Measurements from ENCODE around the gene OAF.

Gene OAF

GRCh38 chr11:120222916-120223315 lies 12.1 kb downstream of the OAF start:
- Histone ChIP-seq H3K27ac (no peak overlapping the region), H3K9ac (no peak overlapping the region), H3K27me3 (ENCODE audit: control insufficient read depth, insufficient read depth, low read length) (no peaks in the 10 kb centered on the region), H3K36me3 (ENCODE audit: control insufficient read depth, insufficient read depth, low read length) (no peaks in the 10 kb centered on the region), H3K4me3 (ENCODE audit: low read depth, low read length) (no peak overlapping the region), H3K79me2 (no peaks in the 10 kb centered on the region), H3K9me3 (ENCODE audit: control insufficient read depth, low read length) (no peaks in the 10 kb centered on the region), H3K4me1 (peaks cover 4% of the 10 kb centered on the region), H2AFZ (no peak overlapping the region), H3K4me2 (ENCODE audit: low read length) (no peak overlapping the region)
- no peak for TF ChIP-seq CTCF (IDR thresholded peaks at IDR 0.05)

- Histone ChIP-seq H2AFZ (no peak overlapping the region), H3K79me2 (no peaks in the 10 kb centered on the region), H3K4me2 (ENCODE audit: low read length) (no peak overlapping the region), H3K9me3 (ENCODE audit: control insufficient read depth, low read length) (no peaks in the 10 kb centered on the region), H3K4me3 (ENCODE audit: low read depth, low read length) (no peak overlapping the region), H3K9ac (no peak overlapping the region), H3K27ac (no peak overlapping the region), H3K4me1 (peaks cover 4% of the 10 kb centered on the region), H3K27me3 (ENCODE audit: control insufficient read depth, insufficient read depth, low read length) (no peaks in the 10 kb centered on the region), H3K36me3 (ENCODE audit: control insufficient read depth, insufficient read depth, low read length) (no peaks in the 10 kb centered on the region)
- TF ChIP-seq CTCF (IDR thresholded peaks at IDR 0.05), result no peak
These were observed 13.0 kb downstream of the OAF start for GRCh38 chr11:120223793-120224192.

GRCh38 chr11:120224361-120224760 lies 13.5 kb downstream of the OAF start:
- Histone ChIP-seq H2AFZ (no peak overlapping the region), H3K27ac (no peak overlapping the region), H3K36me3 (ENCODE audit: control insufficient read depth, insufficient read depth, low read length) (no peaks in the 10 kb centered on the region), H3K79me2 (no peaks in the 10 kb centered on the region), H3K9ac (no peak overlapping the region), H3K27me3 (ENCODE audit: control insufficient read depth, insufficient read depth, low read length) (no peaks in the 10 kb centered on the region), H3K4me2 (ENCODE audit: low read length) (no peak overlapping the region), H3K4me3 (ENCODE audit: low read depth, low read length) (no peak overlapping the region), H3K4me1 (peaks cover 4% of the 10 kb centered on the region), H3K9me3 (ENCODE audit: control insufficient read depth, low read length) (no peaks in the 10 kb centered on the region)
- TF ChIP-seq CTCF (IDR thresholded peaks at IDR 0.05), result no peak

- Histone ChIP-seq H3K27ac (peak overlapping the region; percentile 24), H3K27me3 (ENCODE audit: control insufficient read depth, insufficient read depth, low read length) (no peaks in the 10 kb centered on the region), H2AFZ (no peak overlapping the region), H3K79me2 (no peaks in the 10 kb centered on the region), H3K4me3 (ENCODE audit: low read depth, low read length) (no peak overlapping the region), H3K36me3 (ENCODE audit: control insufficient read depth, insufficient read depth, low read length) (no peaks in the 10 kb centered on the region), H3K4me1 (peaks cover 4% of the 10 kb centered on the region), H3K4me2 (ENCODE audit: low read length) (no peak overlapping the region), H3K9ac (no peak overlapping the region), H3K9me3 (ENCODE audit: control insufficient read depth, low read length) (no peaks in the 10 kb centered on the region)
- TF ChIP-seq CTCF (IDR thresholded peaks at IDR 0.05), result no peak
These were observed 14.4 kb downstream of the OAF start for GRCh38 chr11:120224972-120225909.

GRCh38 chr11:120226242-120226641 lies 15.4 kb downstream of the OAF start:
- Histone ChIP-seq H3K4me3 (ENCODE audit: low read depth, low read length) (no peak overlapping the region), H3K27ac (no peak overlapping the region), H3K36me3 (ENCODE audit: control insufficient read depth, insufficient read depth, low read length) (no peaks in the 10 kb centered on the region), H3K4me1 (peaks cover 4% of the 10 kb centered on the region), H3K27me3 (ENCODE audit: control insufficient read depth, insufficient read depth, low read length) (no peaks in the 10 kb centered on the region), H3K9ac (no peak overlapping the region), H3K4me2 (ENCODE audit: low read length) (no peak overlapping the region), H2AFZ (no peak overlapping the region), H3K79me2 (no peaks in the 10 kb centered on the region), H3K9me3 (ENCODE audit: control insufficient read depth, low read length) (no peaks in the 10 kb centered on the region)
- no peak for TF ChIP-seq CTCF (IDR thresholded peaks at IDR 0.05)

Measured in parathyroid adenoma (tissue), 2 donors.